K562 (cell line): Measurements from ENCODE around the gene LRRC58. TPM values are rescaled to one million over a fixed set of nuclear protein-coding genes. Genes with fewer than 3 reads are reported as not detected.
"Not testable (repeated sequence)": the region's sequence is repeated elsewhere in the genome, so short reads cannot be mapped to it uniquely, and the experiment has no call there.

Experiments used
- ATAC-seq: fragments of 200-7000 bp; cut with Tn5 transposase; 3 replicates; pipeline ENCODE4 v1.9.1; 2020; ENCODE audit warnings: moderate library complexity
- BruUV-seq: library from RNA; stranded (reverse); fragments of 400-500 nt; replicated peaks from 2 replicates; lab custom pipeline; 2021; lab: Mats Ljungman, UMichigan
- CTCF ChIA-PET: fragments of 300-600 bp; formaldehyde crosslinking; extraction: SDS; loops from one replicate; lab custom pipeline; 2021; ENCODE audit warnings: low intra/inter-chr PET ratio; lab: Yijun Ruan, JAX
- POLR2A ChIA-PET: fragments of 300-600, 350-650 bp; sonication (Branson Sonifier 250); formaldehyde crosslinking; extraction: SDS; loops from one replicate; lab custom pipeline; 2021; ENCODE audit warnings: antibody characterized with exemption, inconsistent platforms; lab: Yijun Ruan, JAX
- DNase-seq, 4 experiments: peaks; one replicate each; pipeline versions ENCODE4 v3.0.0 to v3.0.0-alpha.2; 2011 to 2018; ENCODE audit warnings: low spot score in 3 of 4, mixed read lengths in 3 of 4; ENCODE audit errors: extremely low read depth in 1 of 4
- FAIRE-seq: peaks from 2 replicates; lab custom pipeline; 2011; peaks lifted over from hg19 to GRCh38; lab: Jason Lieb, UNC
- H2AFZ ChIP-seq: 2 replicates; pipeline ENCODE4 v1.6.0; 2011; ENCODE audit warnings: low read depth, low read length, control low read depth, inconsistent platforms
- H3K27ac ChIP-seq: fragments of 200-600 bp; 3 replicates; pipeline ENCODE4 v1.8.0; 2011; ENCODE audit warnings: low read depth, mild to moderate bottlenecking, control low read depth, inconsistent platforms, low read length, moderate library complexity, mixed read lengths; ENCODE audit errors: extremely low read depth
- H3K27me3 ChIP-seq, 2 experiments: fragments of 300-600 bp in 1 of 2; 2 replicates in 1 of 2; 3 replicates in 1 of 2; pipeline versions ENCODE4 v1.6.0 to v1.8.0; 2011; ENCODE audit warnings: inconsistent platforms in 2 of 2, low read length in 2 of 2, mild to moderate bottlenecking in 1 of 2, mixed read lengths in 1 of 2, moderate library complexity in 1 of 2; ENCODE audit not compliant: control insufficient read depth in 2 of 2, insufficient read depth in 2 of 2
- H3K36me3 ChIP-seq: fragments of 300-600 bp; 3 replicates; pipeline ENCODE4 v1.8.0; 2011; ENCODE audit warnings: mild to moderate bottlenecking, low read length, inconsistent platforms; ENCODE audit not compliant: control insufficient read depth, insufficient read depth
- H3K4me1 ChIP-seq, 2 experiments: fragments of 200-600 bp in 1 of 2; replicated peaks in 1 of 2; 2 replicates in 1 of 2; 3 replicates in 1 of 2; pipeline versions ENCODE4 v1.5.1 to v1.8.0; 2011; ENCODE audit warnings: inconsistent platforms in 2 of 2, low read length in 2 of 2, mild to moderate bottlenecking in 1 of 2, mixed read lengths in 1 of 2, moderate library complexity in 1 of 2; ENCODE audit not compliant: control insufficient read depth in 2 of 2, insufficient read depth in 2 of 2
- H3K4me2 ChIP-seq: 2 replicates; pipeline ENCODE4 v1.6.1; 2011; ENCODE audit warnings: low read length, control low read depth, inconsistent platforms, mixed read lengths; ENCODE audit not compliant: insufficient read depth
- H3K4me3 ChIP-seq: fragments of 200-600 bp; sonication (generic), shearing (Covaris generic); 2 replicates; pipeline ENCODE4 v1.5.1; 2016; ENCODE audit warnings: control low read depth, inconsistent platforms
- H3K79me2 ChIP-seq: fragments of 200-600 bp; 3 replicates; pipeline ENCODE4 v1.8.0; 2011; ENCODE audit warnings: low read length, inconsistent platforms; ENCODE audit not compliant: control insufficient read depth, insufficient read depth
- H3K9ac ChIP-seq, 2 experiments: 2 replicates each; pipeline versions ENCODE4 v1.6.0 to v1.6.1; 2011; ENCODE audit warnings: low read depth in 2 of 2, low read length in 2 of 2, control low read depth in 1 of 2, inconsistent platforms in 1 of 2, mild to moderate bottlenecking in 1 of 2, mixed read lengths in 1 of 2; ENCODE audit not compliant: insufficient read depth in 1 of 2
- H3K9me1 ChIP-seq: one replicate; pipeline ENCODE4 v1.6.0; 2011; ENCODE audit warnings: inconsistent platforms, mild to moderate bottlenecking, low read length, moderate library complexity; ENCODE audit not compliant: control insufficient read depth, insufficient read depth
- H3K9me3 ChIP-seq: replicated peaks from 2 replicates; pipeline ENCODE4 v1.5.1; 2011; ENCODE audit warnings: low read depth, low read length, inconsistent platforms; ENCODE audit not compliant: control insufficient read depth, insufficient read depth
- H4K20me1 ChIP-seq: replicated peaks from 2 replicates; pipeline ENCODE4 v1.6.1; 2011; ENCODE audit warnings: low read length, inconsistent platforms, mixed read lengths; ENCODE audit not compliant: control insufficient read depth, insufficient read depth
- ATF3 ChIP-seq, 2 experiments: fragments of 450-650 bp in 1 of 2; sonication (generic) in 1 of 2; formaldehyde crosslinking in 1 of 2; IDR thresholded peaks in 1 of 2; conservative IDR thresholded peaks in 1 of 2; 2 replicates each; pipeline versions ENCODE4 v1.6.1 to v1.8.1; 2016 to 2023; ENCODE audit warnings: mild to moderate bottlenecking in 2 of 2, moderate library complexity in 2 of 2, inconsistent platforms in 1 of 2, missing genetic modification reagents in 1 of 2
- CGGBP1 ChIP-seq: fragments of 250-450 bp; sonication (Bioruptor Pico); IDR thresholded peaks from 2 replicates; pipeline ENCODE4 v1.9.0; 2021; ENCODE audit warnings: mild to moderate bottlenecking
- EGR1 ChIP-seq: fragments of 450-650 bp; conservative IDR thresholded peaks from 2 replicates; pipeline ENCODE4 v1.6.1; 2017; ENCODE audit warnings: mild to moderate bottlenecking
- EWSR1 ChIP-seq: fragments of 450-650 bp; IDR thresholded peaks from 2 replicates; pipeline ENCODE4 v1.6.1; 2018; ENCODE audit warnings: borderline replicate concordance, mild to moderate bottlenecking, low read depth, moderate library complexity; ENCODE audit not compliant: partially characterized antibody
- VEZF1 ChIP-seq: fragments of 200-800 bp; sonication (Bioruptor generic); IDR thresholded peaks from 2 replicates; pipeline ENCODE4 v1.6.1; 2017; ENCODE audit warnings: missing genetic modification characterization, missing compliant biosample characterization
- ZNF449 ChIP-seq: fragments of 250-450 bp; sonication (Bioruptor Pico); IDR thresholded peaks from 2 replicates; pipeline ENCODE4 v1.8.0; 2022; ENCODE audit warnings: moderate library complexity, mild to moderate bottlenecking, inconsistent platforms
- WGBS: fragments of 100-300 bp; shearing (Covaris generic); methylation state at CpG from one replicate; pipeline ENCODE4 v1.1.6; 2016; ENCODE audit warnings: low coverage, mixed read lengths; ENCODE audit not compliant: insufficient coverage; ENCODE audit errors: missing lambda C conversion rate; 5-methylcytosine and 5-hydroxymethylcytosine counted together
- in situ Hi-C: fragments of 300-500 bp; cut with MboI; formaldehyde crosslinking; loops from 4 replicates; pipeline ENCODE4 v1.15.0; 2018; ENCODE audit warnings: inconsistent platforms, mixed read lengths
- intact Hi-C: fragments of 100-400 bp; cut with micrococcal nuclease; formaldehyde crosslinking; loops from 2 replicates; pipeline ENCODE4 v1.14.2; 2022
- polyA plus RNA-seq, 8 experiments: library from polyadenylated mRNA; depleted of rRNA in 4 of 8; stranded (reverse) in 5 of 8; unstranded in 3 of 8; fragments of >200 nt; fragmentation: Nextera tagmentation in 2 of 8; fragmentation: Illumina TruSeq in 1 of 8; extraction: Ambion mirVana in 2 of 8; extraction: Trizol in 1 of 8; gene quantifications; 2 replicates each; pipeline versions ENCODE4 v1.2.1 to v1.2.3, GENCODE V29; 2011 to 2014; ENCODE audit warnings: inconsistent platforms in 1 of 8, missing spikeins in 1 of 8
- total RNA-seq, 7 experiments: library from RNA; depleted of rRNA in 6 of 7; stranded (reverse); fragments of >200 nt in 6 of 7; fragmentation: Illumina TruSeq in 2 of 7; extraction: Trizol in 2 of 7; gene quantifications; 2 replicates each; pipeline versions ENCODE4 v1.2.1 to v1.2.3, GENCODE V29; 2011 to 2021; ENCODE audit warnings: low replicate concordance in 1 of 7

LRRC58 gene
- total and polyA plus RNA-seq, 9 of the 15 experiments (the other 6 are each of a cell fraction or from before 2014, with no cell fraction given): 5.6 to 26.6 (median 14.8) TPM

- Histone ChIP-seq H3K36me3 (peaks cover 28% of the 10 kb centered on the region; the same call in 1 of the 3 replicates), H3K4me1 (no peaks in the 10 kb centered on the region), H2AFZ (no peak overlapping the region), H3K9me1 (no peaks in the 10 kb centered on the region), H3K27me3 (no peaks in the 10 kb centered on the region), H3K9me3 (no peaks in the 10 kb centered on the region), H3K9ac (no peak overlapping the region), H3K4me2 (no peak overlapping the region), H3K4me3 (no peak overlapping the region), H4K20me1 (no peaks in the 10 kb centered on the region), H3K27ac (no peak overlapping the region), H3K79me2 (no peaks in the 10 kb centered on the region)
- ChIA-PET CTCF (no interaction called here), POLR2A (no interaction called here)
- 71% methylated on average over 1 of the region's 1 CpG for WGBS
- FAIRE-seq: no peak
- in situ Hi-C loops: no loop called here
- TF ChIP-seq ATF3 (IDR thresholded peaks at IDR 0.05) (peak; percentile 48; the same call in 1 of the 2 replicates), ATF3 (CRISPR knock-in tag; conservative IDR thresholded peaks at IDR 0.05) (no peak), ZNF449 (CRISPR knock-in tag) (no peak), CGGBP1 (CRISPR knock-in tag) (no peak), VEZF1 (CRISPR knock-in tag) (no peak), EGR1 (no peak), EWSR1 (no peak)
- BruUV-seq: no TSS peak
- no peak for DNase-seq
- intact Hi-C loops: no loop called here
- no peak for ATAC-seq
Measured at GRCh38 chr3:120324190-120324589, 25.0 kb downstream of the LRRC58 start.

GRCh38 chr3:120323761-120324160, 25.4 kb downstream of the LRRC58 start:
- H3K79me2 ChIP-seq, H3K9me1 ChIP-seq, in situ Hi-C loops, intact Hi-C loops, CTCF ChIA-PET, H3K27ac ChIP-seq, H3K9ac ChIP-seq, H3K4me2 ChIP-seq, FAIRE-seq, H3K4me1 ChIP-seq, H3K27me3 ChIP-seq, H4K20me1 ChIP-seq, H2AFZ ChIP-seq, H3K9me3 ChIP-seq, DNase-seq, ATAC-seq, BruUV-seq, POLR2A ChIA-PET, H3K4me3 ChIP-seq: not testable (repeated sequence)
- H3K36me3 ChIP-seq: peaks cover 24% of the 10 kb centered on the region; the same call in 1 of the 3 replicates
- WGBS: 83% methylated on average over 3 of the region's 4 CpGs
